ENCODE measurements around the gene FGF1. TPM values are rescaled to one million over a fixed set of nuclear protein-coding genes. Genes with fewer than 3 reads are reported as not detected.

The FGF1 gene
- polyA plus RNA-seq, 12 donors, result 6.6 to 17.8 (median 10.3) TPM; not detected in 1

DNA sequence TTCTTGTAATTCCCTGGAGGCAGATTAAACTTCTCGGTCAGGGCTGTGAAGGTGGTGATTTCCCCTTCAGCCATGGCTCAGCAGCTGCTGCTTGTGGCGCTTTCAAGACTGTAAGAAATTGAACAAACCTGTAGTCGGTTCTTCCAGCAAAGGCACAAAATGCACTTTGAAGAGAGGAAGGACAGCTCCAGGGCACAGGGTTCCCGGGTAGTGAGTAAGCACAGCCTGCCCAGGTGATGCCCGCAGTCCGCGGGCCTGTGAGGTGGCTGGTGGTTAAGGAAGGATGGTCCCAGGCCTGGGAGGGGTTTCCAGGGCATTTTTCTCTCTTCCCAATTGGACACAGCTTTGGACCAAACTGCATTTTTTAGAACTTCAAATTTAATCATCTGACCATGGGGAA is 71.8 kb downstream of the FGF1 start:
- no peak for DNase-seq

DNA sequence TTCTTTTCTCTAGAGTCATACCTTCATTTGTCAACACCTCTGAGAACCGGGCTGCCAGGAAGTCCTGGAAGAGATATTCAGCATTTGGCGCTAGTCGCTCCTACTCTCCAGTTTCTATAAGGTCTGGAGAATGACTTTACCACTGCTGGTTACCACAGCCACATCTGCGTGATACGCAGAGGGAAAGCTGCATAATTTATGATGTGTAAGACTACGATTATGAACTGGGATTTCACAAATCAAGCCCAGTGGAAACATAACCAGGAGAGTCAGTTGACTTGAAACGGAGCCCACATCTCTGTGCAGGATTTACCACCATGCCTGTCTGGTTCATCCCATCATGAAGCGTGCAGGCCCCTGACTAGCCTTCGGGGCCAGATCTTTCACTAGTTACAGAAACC is 72.6 kb downstream of the FGF1 start:
- peak; percentile 66 for DNase-seq

DNA sequence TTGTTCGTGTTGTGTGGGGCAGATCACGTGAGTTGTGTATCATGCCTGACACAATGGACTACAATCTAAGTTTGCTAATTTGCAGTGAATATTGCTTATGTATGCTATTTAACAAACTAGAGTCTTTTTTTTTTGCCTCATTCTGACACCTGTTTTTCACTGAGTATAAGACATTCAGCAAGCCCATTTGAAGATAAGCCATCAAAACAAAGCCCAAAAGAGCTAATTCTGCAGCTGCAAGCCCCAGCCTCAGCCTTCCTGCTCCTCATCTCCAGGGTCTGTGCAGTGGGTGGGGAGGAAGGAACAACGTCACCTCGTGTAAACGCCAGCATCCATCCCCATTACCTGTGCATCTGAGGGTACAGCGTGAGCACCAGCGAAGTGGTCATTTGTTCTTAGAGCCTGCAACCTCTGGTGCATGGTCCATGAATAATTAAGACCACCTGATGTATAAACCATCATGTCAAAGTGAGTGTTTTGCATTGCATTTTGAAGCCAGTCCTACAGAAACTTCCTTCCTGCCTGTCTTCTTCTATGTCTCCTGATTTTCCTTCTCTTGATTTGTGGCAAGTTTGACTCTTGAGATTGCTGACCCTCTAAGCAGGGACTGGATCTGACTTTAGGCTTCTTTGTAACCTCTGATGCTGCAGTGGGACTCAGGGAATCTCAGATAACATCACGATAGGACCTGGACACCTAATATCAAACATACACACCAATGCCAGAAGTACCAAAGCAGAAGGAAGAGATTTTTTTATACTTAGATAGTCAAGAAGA is 73.2 kb downstream of the FGF1 start:
- peak; percentile 38 for DNase-seq

GRCh38 chr5:142611154-142611553 is 74.7 kb downstream of the FGF1 start:
- peak; percentile 69 for DNase-seq

DNA sequence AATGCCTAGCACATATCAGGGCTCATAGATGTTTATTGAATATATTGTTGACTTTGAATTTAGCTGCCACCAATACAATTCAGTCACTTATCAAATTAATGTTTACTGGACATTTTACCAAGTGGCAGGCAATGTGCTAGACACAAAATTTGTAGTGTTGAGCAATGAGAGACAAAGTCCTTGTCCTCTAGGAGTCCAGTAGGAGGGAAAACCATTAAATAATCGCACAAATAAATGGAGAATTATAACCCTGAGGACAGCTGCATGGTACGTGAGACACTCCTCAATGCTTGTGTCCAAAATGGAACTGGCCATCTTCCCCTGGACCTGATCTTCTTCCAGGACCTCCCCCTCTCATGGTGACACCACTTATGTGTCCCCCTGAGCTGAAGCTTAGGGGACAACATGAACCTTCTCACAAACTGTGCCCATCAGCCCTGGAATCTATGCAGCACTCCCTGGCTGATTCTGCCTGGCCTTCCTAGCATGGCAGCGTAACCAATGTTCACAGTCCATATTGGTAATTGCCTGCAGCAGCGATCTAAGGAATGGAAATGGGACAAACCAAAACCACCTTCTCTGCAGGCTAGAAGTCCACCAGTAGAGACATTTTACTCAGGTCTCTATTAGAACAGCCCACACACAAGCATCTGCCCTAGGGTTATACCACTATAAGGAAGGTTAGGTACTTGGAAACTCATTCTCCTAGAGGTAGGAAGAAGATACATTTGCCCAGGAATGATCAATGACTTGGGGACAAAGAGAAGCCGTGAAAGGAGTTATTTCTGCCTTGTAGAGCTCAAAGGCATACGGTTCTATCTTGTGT is 75.5 kb downstream of the FGF1 start:
- DNase-seq, result no peak

DNA sequence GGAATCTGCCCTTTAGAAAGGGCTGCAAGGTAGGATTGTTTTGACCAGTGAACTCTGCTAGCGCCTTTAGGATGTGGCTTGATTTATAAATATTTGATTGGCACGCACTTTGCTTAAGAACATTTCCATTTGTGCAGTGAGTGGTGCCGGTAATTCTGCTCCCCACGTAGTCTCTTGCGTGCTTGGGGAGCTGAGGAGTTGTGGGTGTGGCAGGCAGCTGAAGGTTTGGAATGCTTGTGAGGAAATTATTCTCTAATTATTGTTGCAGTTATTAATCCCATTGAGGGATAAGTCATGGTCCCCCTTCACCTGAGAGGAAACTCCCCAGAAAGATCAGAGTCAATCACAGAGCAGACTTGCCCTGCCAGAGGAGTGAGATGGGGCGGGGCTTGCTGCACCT is 76.7 kb downstream of the FGF1 start:
- no peak for DNase-seq

GRCh38 chr5:142608081-142608480 is 77.8 kb downstream of the FGF1 start:
- DNase-seq, result no peak

DNA sequence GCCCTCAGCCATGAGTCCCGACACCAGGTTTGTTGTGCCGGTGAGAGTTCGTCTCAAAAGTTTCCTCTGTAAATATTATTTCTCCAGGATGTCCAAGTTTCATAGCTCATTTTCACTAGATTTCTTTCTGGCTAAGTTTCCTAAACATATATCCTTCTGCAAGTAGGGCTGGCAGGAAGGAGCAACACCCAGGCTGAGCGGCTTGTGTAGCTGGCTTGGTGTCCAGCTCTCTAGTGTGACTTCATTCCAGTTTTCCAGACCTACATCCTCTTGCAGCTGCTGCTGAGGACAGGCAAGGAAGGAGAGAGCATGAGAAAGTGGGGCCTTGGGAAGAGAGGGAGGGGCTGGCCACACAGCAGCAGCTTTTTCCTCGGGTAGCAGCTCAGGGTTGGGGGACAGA is 80.3 kb downstream of the FGF1 start:
- peak; percentile 90 for DNase-seq

GRCh38 chr5:142602720-142603245 is 83.1 kb downstream of the FGF1 start:
- DNase-seq, result no peak

GRCh38 chr5:142601432-142601831 is 84.5 kb downstream of the FGF1 start:
- no peak for DNase-seq

- peak; percentile 84 for DNase-seq
Measured at GRCh38 chr5:142600611-142601358, 85.1 kb downstream of the FGF1 start.

DNA sequence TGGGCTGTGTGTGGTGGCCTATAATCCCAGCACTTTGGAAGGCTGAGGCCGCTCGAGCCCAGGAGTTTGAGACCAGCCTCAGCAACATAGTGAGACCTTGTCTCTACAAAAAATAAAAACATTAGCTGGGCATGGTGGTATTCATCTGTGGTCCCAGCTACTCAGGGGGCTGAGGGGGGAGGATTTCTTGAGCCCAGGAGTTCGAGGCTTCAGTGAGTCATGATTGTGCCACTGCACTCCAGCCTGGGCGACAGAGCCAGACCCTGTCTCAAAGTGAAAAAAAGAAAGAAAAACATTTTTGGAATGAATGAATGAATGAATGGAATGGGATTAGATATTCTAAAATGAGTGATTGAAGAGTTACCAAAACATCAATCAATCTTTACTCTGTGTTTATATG is 85.8 kb downstream of the FGF1 start:
- DNase-seq, result no peak

GRCh38 chr5:142598338-142598700 is 87.6 kb downstream of the FGF1 start:
- no peak for DNase-seq

- DNase-seq, result no peak
Measured at GRCh38 chr5:142597546-142598337, 88.1 kb downstream of the FGF1 start.

DNA sequence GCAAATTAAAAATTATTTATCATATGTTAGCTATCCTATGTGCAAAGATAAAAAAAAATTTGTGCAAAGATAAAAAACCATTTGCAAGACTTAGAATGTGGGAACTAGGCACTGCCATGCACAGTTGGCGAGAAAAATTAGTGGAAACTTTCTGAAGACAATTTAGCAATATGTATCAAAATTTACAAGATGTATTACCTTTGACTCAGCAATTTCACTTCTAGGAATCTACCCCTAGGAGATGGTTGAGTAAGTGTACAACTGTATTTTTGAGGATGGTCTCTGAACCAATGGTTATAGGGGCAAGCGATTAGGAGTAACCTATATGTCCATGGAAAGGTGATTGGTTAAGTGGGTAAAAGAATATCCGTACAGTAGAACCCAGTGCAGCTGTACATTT is 88.9 kb downstream of the FGF1 start:
- no peak for DNase-seq

GRCh38 chr5:142592365-142592764 is 93.5 kb downstream of the FGF1 start:
- DNase-seq, result no peak

- DNase-seq, result no peak
Measured at GRCh38 chr5:142590451-142591231, 95.2 kb downstream of the FGF1 start.

GRCh38 chr5:142589720-142590119 is 96.2 kb downstream of the FGF1 start:
- no peak for DNase-seq

DNA sequence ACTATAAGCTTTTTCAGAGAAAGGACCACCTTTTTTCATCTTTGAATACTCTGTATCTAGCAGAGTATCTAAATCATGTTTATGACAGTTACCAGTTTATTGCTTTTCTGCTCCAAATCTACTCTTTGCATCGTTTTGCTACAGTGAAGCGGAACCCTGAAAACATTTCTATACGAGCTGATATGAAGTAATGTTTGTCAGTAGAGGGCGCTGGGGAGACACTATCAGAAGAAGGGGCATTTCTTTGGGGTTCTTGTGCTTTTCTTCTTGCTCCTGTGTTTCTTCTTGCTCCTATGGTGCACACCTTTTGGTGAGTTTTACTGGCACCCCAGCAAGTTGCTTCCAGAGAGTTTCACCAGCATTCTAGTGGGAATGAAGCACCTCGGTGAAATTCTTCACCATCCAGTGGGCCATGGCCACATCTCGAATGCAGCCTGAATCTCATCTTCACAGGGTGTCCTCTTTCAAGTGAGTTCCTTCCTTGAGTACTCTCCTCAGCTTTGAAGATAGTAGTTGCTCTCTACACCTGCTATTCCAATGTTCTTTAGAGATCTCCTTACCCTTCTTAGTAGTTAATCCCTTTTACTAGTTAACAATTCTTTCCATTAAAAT is 98.4 kb downstream of the FGF1 start:
- DNase-seq, result no peak

- no peak for DNase-seq
Measured at GRCh38 chr5:142586552-142586951, 99.3 kb downstream of the FGF1 start.
